IMR-90 (cell line): Measurements from ENCODE around the gene LEF1. TPM values are rescaled to one million over a fixed set of nuclear protein-coding genes. Genes with fewer than 3 reads are reported as not detected.

Experiments used
- ATAC-seq: fragments of 200-7000 bp; cut with Tn5 transposase; 2 replicates; pipeline ENCODE4 v1.9.1; 2020; ENCODE audit warnings: low read depth, mild to moderate bottlenecking, moderate library complexity
- BruUV-seq: library from RNA; stranded (reverse); fragments of 400-500 nt; replicated peaks from 2 replicates; lab custom pipeline; 2021; lab: Mats Ljungman, UMichigan
- CTCF ChIA-PET: fragments of 300-600 bp; formaldehyde crosslinking; extraction: SDS; loops from one replicate; lab custom pipeline; 2021; ENCODE audit warnings: antibody characterized with exemption; lab: Yijun Ruan, JAX
- POLR2A ChIA-PET: fragments of 300-600 bp; sonication (Branson Sonifier 250); formaldehyde crosslinking; loops from one replicate; lab custom pipeline; 2022; ENCODE audit warnings: antibody characterized with exemption; ENCODE audit not compliant: unreplicated experiment; lab: Charles Lee
- DNase-seq: peaks from one replicate; pipeline ENCODE4 v3.0.0; 2013
- H2AFZ ChIP-seq: replicated peaks from 2 replicates; pipeline ENCODE3; 2013; ENCODE audit warnings: low read length, mild to moderate bottlenecking; ENCODE audit not compliant: poor library complexity
- H2AK5ac ChIP-seq: 2 replicates; pipeline ENCODE4 v1.6.1; 2013; ENCODE audit warnings: low read depth, low read length, inconsistent platforms
- H2AK9ac ChIP-seq: replicated peaks from 2 replicates; pipeline ENCODE3; 2013; ENCODE audit warnings: mild to moderate bottlenecking, low read depth, low read length, moderate library complexity; ENCODE audit not compliant: poor library complexity
- H2BK120ac ChIP-seq: 2 replicates; pipeline ENCODE4 v1.6.1; 2013; ENCODE audit warnings: low read depth, low read length, inconsistent platforms
- H2BK15ac ChIP-seq: 3 replicates; pipeline ENCODE4 v1.6.1; 2013; ENCODE audit warnings: low read depth, low read length, inconsistent platforms
- H2BK20ac ChIP-seq: 2 replicates; pipeline ENCODE4 v1.6.1; 2013; ENCODE audit warnings: low read depth, mild to moderate bottlenecking, inconsistent platforms, low read length, moderate library complexity
- H2BK5ac ChIP-seq: 2 replicates; pipeline ENCODE4 v1.6.1; 2013; ENCODE audit warnings: mild to moderate bottlenecking, low read depth, low read length, inconsistent platforms; ENCODE audit not compliant: poor library complexity, severe bottlenecking
- H3K14ac ChIP-seq: replicated peaks from 2 replicates; pipeline ENCODE4 v1.6.1; 2013; ENCODE audit warnings: low read depth, low read length, inconsistent platforms
- H3K18ac ChIP-seq: 2 replicates; pipeline ENCODE4 v1.6.1; 2013; ENCODE audit warnings: low read depth, low read length, control low read depth
- H3K23ac ChIP-seq: 2 replicates; pipeline ENCODE4 v1.6.1; 2013; ENCODE audit warnings: low read depth, low read length, inconsistent platforms
- H3K27ac ChIP-seq: 2 replicates; pipeline ENCODE4 v1.5.1; 2013; ENCODE audit warnings: mild to moderate bottlenecking, control low read depth, low read length; ENCODE audit not compliant: insufficient read depth
- H3K27me3 ChIP-seq: 2 replicates; pipeline ENCODE4 v1.6.1; 2013; ENCODE audit warnings: low read length; ENCODE audit not compliant: control insufficient read depth, insufficient read depth
- H3K36me3 ChIP-seq: 2 replicates; pipeline ENCODE4 v1.6.1; 2013; ENCODE audit warnings: low read length, mixed read lengths; ENCODE audit not compliant: control insufficient read depth, insufficient read depth
- H3K4ac ChIP-seq: 2 replicates; pipeline ENCODE4 v1.6.1; 2013; ENCODE audit warnings: low read depth, low read length, inconsistent platforms
- H3K4me1 ChIP-seq: 2 replicates; pipeline ENCODE4 v1.6.1; 2013; ENCODE audit warnings: low read length, mixed read lengths; ENCODE audit not compliant: control insufficient read depth, insufficient read depth
- H3K4me2 ChIP-seq: 2 replicates; pipeline ENCODE4 v1.6.1; 2013; ENCODE audit warnings: low read depth, mild to moderate bottlenecking, control low read depth, low read length, moderate library complexity
- H3K4me3 ChIP-seq: 2 replicates; pipeline ENCODE4 v1.5.1; 2013; ENCODE audit warnings: low read depth, mild to moderate bottlenecking, control low read depth, low read length, moderate library complexity; ENCODE audit not compliant: insufficient read depth
- H3K56ac ChIP-seq: 2 replicates; pipeline ENCODE4 v1.6.1; 2013; ENCODE audit warnings: low read length, inconsistent platforms; ENCODE audit not compliant: insufficient read depth; ENCODE audit errors: extremely low read depth
- H3K79me1 ChIP-seq, 2 experiments: 2 replicates each; pipeline ENCODE4 v1.6.1; 2013; ENCODE audit warnings: low read length in 2 of 2, inconsistent platforms in 1 of 2, low read depth in 1 of 2
- H3K9ac ChIP-seq: 2 replicates; pipeline ENCODE4 v1.6.1; 2013; ENCODE audit warnings: low read depth, low read length, control low read depth
- H3K9me1 ChIP-seq: 2 replicates; pipeline ENCODE4 v1.6.1; 2013; ENCODE audit warnings: low read length, inconsistent platforms; ENCODE audit not compliant: insufficient read depth
- H3K9me3 ChIP-seq: 2 replicates; pipeline ENCODE4 v1.6.1; 2013; ENCODE audit warnings: low read length; ENCODE audit not compliant: control insufficient read depth, insufficient read depth
- H4K20me1 ChIP-seq: 2 replicates; pipeline ENCODE4 v1.6.1; 2013; ENCODE audit warnings: low read length, inconsistent platforms; ENCODE audit not compliant: insufficient read depth
- H4K5ac ChIP-seq: 2 replicates; pipeline ENCODE4 v1.6.1; 2013; ENCODE audit warnings: mild to moderate bottlenecking, low read depth, low read length, control low read depth
- H4K8ac ChIP-seq, 2 experiments: 2 replicates each; pipeline ENCODE4 v1.6.1; 2013; ENCODE audit warnings: low read depth in 2 of 2, low read length in 2 of 2, control low read depth in 1 of 2, inconsistent platforms in 1 of 2
- H4K91ac ChIP-seq: 2 replicates; pipeline ENCODE4 v1.6.1; 2013; ENCODE audit warnings: low read depth, low read length, inconsistent platforms; ENCODE audit not compliant: insufficient read depth
- CEBPB ChIP-seq: IDR thresholded peaks from 2 replicates; pipeline ENCODE4 v1.6.1; 2012; ENCODE audit warnings: low read depth, low read length, improper control_type of control experiment
- NFE2L2 ChIP-seq: fragments of 150-350 bp; IDR thresholded peaks from 2 replicates; pipeline ENCODE4 v1.6.1; 2016; ENCODE audit warnings: low read depth, mild to moderate bottlenecking, low read length
- RCOR1 ChIP-seq: IDR thresholded peaks from 2 replicates; pipeline ENCODE4 v1.6.1; 2012; ENCODE audit warnings: mild to moderate bottlenecking, low read length, improper control_type of control experiment; ENCODE audit not compliant: insufficient replicate concordance
- WGBS, 2 experiments: methylation state at CpG; one replicate each; pipeline versions ENCODE4 v1.1.5 to v1.1.7; 2013; ENCODE audit warnings: missing lambda C conversion rate in 2 of 2; ENCODE audit not compliant: insufficient read length in 1 of 2; ENCODE audit errors: extremely low coverage in 2 of 2; 5-methylcytosine and 5-hydroxymethylcytosine counted together
- dilution Hi-C: fragments of 300-500 bp; cut with HindIII; formaldehyde crosslinking; loops from one replicate; pipeline ENCODE4 v1.14.3; 2018; ENCODE audit warnings: low sequenced_read_pairs; ENCODE audit not compliant: unreplicated experiment
- in situ Hi-C: fragments of 300-500 bp; cut with MboI; formaldehyde crosslinking; loops from 3 replicates; pipeline ENCODE4 v1.14.3; 2019; ENCODE audit warnings: low sequenced_read_pairs, inconsistent platforms, mixed read lengths
- intact Hi-C: fragments of 100-400 bp; cut with micrococcal nuclease; formaldehyde crosslinking; loops from 2 replicates; pipeline ENCODE4 v1.10.0; 2022
- polyA plus RNA-seq, 3 experiments: library from polyadenylated mRNA; depleted of rRNA; stranded (reverse); fragments of >200 nt; gene quantifications; 2 replicates each; pipeline ENCODE4 v1.2.3, GENCODE V29; 2012; ENCODE audit warnings: low replicate concordance in 1 of 3
- total RNA-seq: library from RNA; depleted of rRNA; stranded (reverse); fragments of >200 nt; gene quantifications from 2 replicates; pipeline ENCODE4 v1.2.3, GENCODE V29; 2012
- TF ChIP-seq, protein P1 (sequence below): fragments of 150-350 bp; IDR thresholded peaks from 2 replicates; pipeline ENCODE4 v1.6.1; 2016; ENCODE audit warnings: low read depth, mild to moderate bottlenecking, low read length, moderate library complexity, borderline replicate concordance

LEF1 gene
- total and polyA plus RNA-seq, 2 of the 4 experiments (the other 2 are of a cell fraction), result 1.7 to 1.8 TPM

DNA sequence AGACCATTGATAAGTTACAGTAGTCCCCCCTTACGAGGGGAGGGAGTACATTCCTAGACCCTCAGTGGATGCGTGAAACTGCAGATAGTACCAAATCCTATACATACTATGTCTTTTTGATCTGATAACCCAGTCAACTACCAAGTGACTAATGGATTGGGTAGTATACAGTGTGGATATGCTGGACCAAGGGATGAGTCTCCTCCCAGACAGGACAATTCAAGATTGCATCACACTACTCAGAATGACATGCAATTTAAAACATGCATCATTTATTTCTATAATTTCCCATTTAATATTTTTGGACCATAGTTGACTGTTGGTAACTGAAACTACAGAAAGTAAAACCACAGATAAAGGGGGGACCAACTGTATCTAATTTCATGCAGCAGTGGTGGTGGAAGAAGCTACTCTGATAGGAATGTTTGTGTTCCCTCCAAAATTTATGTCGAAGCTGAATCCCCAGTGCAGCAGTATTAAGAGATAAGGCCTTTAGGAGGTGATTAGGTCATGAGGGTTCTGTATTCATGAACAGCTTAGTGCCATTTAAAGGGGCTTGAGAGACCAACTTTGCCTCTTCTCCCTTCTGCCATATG is 167.1 kb downstream of the LEF1 start:
- POLR2A ChIA-PET, result interaction anchor here (0.6 kb wide), 1 partner anchor 282 kb away, joined by 3 read pairs; the partner anchor contains the start of gene PAPSS1
- Histone ChIP-seq H2BK5ac (no peak overlapping the region), H3K9me3 (no peaks in the 10 kb centered on the region), H3K14ac (no peak overlapping the region), H3K56ac (no peak overlapping the region), H3K18ac (no peak overlapping the region), H3K4me2 (no peak overlapping the region), H2BK120ac (no peak overlapping the region), H4K91ac (no peak overlapping the region), H2BK20ac (no peak overlapping the region), H4K8ac (no peak overlapping the region), H4K5ac (no peak overlapping the region), H3K36me3 (no peaks in the 10 kb centered on the region), H4K20me1 (peaks cover 13% of the 10 kb centered on the region; the same call in 1 of the 2 replicates), H2AK5ac (no peak overlapping the region), H3K9me1 (peaks cover 17% of the 10 kb centered on the region), H3K23ac (no peak overlapping the region), H3K27ac (no peak overlapping the region), H3K27me3 (no peaks in the 10 kb centered on the region), H2AFZ (no peak overlapping the region), H3K9ac (no peak overlapping the region), H2BK15ac (no peak overlapping the region), H2AK9ac (no peak overlapping the region), H3K4me1 (peaks cover 8% of the 10 kb centered on the region), H3K4ac (no peak overlapping the region), H3K4me3 (no peak overlapping the region), H3K79me1 (peaks cover 0 to 20% of the 10 kb centered on the region in 2 experiments; a peak in 2 of 4 replicates)
- CTCF ChIA-PET, result no interaction called here
- peak; percentile 74 for TF ChIP-seq CEBPB
- TF ChIP-seq, protein P1, sequence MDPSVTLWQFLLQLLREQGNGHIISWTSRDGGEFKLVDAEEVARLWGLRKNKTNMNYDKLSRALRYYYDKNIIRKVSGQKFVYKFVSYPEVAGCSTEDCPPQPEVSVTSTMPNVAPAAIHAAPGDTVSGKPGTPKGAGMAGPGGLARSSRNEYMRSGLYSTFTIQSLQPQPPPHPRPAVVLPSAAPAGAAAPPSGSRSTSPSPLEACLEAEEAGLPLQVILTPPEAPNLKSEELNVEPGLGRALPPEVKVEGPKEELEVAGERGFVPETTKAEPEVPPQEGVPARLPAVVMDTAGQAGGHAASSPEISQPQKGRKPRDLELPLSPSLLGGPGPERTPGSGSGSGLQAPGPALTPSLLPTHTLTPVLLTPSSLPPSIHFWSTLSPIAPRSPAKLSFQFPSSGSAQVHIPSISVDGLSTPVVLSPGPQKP, result no peak
- no peak for TF ChIP-seq RCOR1
- no peak for TF ChIP-seq NFE2L2
- dilution Hi-C loops, result no loop called here
- intact Hi-C loops, result no loop called here
- BruUV-seq, result no TSS peak
- 60% methylated on average over 1 of the region's 3 CpGs; no CpG with 5 or more reads in 1 of the 2 experiments for WGBS, 2 experiments
- DNase-seq, result peak; percentile 7
- no peak for ATAC-seq
- in situ Hi-C loops, result no loop called here
